GM21825 (cell line): ENCODE results near the gene OTOG.

Experiments used
- ATAC-seq: cut with Tn5 transposase; IDR thresholded peaks from one replicate; pipeline ENCODE4 v1.9.1; 2021; ENCODE audit warnings: mild to moderate bottlenecking, moderate library complexity; ENCODE audit not compliant: unreplicated experiment

Gene OTOG

DNA sequence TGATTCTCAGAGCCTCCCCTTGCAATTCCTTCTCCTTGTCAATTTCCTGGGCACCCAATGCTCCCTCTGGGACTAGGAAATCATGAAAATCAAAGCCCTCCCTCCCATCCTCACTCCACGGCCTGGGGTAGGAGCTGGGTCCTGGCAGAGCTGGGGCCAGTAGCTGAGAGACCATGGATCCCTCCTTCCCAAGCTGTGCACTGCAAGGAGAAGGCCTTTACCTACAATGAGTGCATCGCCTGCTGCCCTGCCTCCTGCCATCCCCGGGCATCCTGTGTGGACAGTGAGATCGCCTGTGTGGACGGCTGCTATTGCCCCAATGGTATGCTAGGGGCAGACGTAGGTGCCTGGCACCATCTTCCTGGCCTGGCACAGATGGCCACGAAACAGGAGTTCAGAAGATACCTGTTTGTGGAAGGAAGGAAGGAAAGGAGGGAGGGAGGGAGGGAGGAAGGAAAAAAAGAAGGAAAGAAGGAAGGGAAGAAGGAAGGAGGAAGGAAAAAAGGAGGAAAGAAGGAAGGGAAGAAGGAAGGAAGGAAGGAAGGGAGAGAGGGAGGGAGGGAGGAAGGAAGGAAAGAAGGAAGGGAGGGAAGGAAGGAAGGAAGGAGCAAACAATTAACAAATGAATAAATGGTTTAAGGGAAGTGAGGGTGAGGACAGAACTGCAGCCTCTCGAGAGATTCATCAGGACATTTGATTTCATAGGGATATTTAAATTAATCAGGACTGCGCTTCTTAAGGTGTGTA lies 12.5 kb downstream of the OTOG start:
- ATAC-seq, result no peak

DNA sequence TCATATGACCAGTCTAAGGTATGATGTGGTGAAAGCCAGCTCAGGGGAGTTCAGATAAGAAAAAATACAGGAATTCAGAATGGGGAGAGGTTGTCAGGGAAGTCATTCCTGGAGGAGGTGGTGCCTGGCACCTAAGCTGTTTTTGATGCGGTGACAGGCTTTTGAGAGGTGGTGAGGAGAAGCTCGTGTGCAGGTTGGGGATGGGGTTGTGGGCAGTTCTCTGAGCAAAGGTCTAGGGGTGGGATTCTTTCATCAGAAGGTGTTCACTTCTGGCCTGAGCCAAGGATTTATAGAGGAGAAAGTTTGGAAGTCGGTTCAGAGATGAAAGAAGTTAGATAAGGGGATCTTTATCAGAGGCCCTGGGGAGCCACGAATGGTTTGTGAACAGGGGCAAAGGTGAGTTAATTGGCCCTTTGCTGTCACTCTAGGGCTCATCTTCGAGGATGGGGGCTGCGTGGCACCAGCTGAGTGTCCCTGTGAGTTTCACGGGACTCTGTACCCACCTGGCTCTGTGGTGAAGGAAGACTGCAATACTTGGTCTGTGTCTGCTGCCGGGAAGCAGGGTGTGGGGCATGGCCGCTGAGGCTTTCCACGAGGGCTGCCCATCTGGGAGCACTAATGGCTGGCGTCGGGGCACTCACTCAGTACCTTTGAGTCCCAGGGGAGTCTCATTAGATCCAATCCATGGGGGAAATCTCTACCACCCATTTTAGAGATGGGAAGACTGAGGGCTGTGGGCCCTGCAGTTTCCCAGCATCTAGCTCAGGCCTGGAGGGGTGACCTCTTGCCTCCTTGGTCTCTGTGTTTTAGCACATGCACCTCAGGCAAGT lies 13.4 kb downstream of the OTOG start:
- no peak for ATAC-seq

DNA sequence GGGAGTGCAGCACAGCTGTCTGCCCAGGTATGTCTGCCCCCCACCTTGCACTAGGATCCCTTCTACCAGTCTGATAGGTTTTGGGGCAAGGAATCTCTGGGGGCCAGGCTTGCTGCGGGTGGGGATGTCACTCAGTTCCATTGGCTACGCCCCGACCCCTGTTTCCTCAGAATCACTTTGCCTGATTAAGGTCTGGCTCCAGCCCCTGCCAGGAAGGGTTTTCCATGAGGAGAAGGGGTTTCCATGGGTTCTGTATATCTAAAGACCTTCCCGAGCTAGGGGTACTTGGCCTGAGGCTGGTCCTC lies 14.0 kb downstream of the OTOG start:
- ATAC-seq, result no peak

DNA sequence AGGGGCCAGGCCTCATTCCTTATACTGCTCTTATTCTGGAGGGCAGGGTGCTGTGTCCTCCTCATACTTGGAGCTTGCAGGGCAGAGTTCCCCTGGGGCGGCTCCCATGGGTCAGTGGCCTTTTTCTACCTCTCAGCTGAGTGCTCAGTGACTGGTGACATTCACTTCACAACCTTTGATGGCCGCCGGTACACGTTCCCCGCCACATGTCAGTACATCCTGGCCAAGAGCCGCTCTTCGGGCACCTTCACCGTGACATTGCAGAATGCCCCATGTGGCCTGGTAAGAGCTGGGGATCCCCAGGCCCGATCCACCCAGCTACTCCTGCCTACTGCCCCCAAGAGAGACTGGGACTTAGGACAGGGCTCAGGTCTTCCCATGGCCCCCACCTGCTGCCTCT lies 14.5 kb downstream of the OTOG start:
- ATAC-seq, result no peak

DNA sequence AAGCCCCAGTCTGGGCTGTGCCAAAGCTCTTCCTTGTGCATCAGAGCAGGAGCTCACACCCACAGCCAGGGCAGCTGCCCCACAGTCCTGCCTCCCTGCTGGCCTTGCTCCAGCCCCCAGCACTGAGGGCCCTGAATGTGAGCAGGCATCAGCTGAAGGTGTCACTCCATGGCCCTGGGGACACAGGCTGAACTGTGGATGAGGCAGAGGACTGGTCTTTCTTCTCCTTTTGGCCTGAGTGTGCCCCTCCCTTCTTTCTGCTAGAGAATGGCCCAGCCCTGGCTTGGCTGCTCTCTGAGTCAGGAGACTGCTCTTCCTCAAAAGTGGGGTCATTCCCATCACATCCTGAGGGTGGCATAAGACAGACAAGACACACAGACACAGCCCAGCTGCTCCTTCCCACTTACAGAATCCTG lies 16.2 kb downstream of the OTOG start:
- ATAC-seq, result no peak

DNA sequence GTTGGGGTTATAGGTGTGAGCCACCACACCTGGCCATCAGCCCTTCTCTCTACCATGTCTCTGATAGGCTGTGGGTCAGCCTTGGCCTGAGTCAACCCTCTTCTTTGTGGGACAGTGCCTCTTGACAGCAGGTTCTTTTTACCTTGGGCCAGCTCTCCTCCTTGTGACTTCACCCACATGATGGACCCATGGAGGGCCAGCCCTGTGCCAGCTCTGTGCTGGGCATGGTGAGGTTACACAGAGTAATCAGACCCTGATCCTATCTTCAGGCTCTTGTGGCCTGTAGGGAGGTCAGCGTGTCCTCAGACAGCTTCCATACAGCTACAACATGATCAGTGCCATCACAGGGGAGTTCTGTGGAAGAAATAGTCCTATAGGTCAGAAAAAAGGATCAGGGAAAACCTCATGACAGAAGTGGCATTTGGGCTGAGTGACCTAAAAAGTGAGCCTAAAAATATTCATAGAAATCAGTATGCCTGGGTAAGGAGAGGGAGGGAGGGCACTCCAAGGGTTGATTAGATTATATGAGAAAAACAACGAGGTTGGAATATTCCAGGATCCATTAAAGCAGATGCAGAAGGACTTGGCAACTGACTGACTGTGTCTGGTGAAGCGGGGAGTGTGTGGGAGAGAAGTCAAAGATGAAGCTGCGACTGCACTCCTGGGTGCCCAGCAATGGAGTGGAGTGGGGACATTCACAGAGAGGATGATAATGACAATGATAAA lies 17.1 kb downstream of the OTOG start:
- ATAC-seq, result no peak

DNA sequence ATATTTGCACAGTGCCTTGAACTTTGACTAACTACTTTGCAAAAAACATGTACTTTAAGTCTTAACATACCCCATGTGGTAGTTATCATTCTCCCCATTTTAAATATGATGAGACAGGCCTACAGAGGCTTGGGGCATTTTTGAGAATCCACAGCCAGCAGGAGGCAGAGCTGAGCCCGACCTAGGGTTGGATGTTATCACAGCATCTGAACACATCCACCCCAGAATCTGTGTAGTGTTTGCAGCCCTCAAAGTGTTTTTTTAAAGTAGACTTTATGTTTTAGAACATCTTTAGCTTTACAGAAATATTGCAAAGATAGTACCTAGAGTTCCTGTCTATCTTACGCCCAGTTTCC lies 17.6 kb downstream of the OTOG start:
- ATAC-seq, result no peak

DNA sequence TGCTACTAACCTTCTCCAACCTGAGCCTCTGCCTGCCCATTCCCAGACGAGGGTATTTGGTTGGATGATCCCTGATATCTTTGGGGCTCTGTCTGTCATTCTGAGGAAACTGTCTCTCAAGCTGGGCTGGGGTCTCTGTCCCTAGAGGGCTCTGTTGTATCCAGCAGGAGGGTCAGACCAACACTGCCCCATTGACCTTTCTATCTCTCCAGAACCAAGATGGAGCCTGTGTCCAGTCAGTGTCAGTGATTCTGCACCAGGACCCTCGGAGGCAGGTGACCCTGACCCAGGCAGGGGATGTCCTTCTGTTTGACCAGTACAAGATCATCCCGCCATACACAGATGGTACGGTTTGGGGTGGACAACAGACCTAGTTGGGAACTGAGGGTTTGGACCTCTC lies 21.9 kb downstream of the OTOG start:
- no peak for ATAC-seq

DNA sequence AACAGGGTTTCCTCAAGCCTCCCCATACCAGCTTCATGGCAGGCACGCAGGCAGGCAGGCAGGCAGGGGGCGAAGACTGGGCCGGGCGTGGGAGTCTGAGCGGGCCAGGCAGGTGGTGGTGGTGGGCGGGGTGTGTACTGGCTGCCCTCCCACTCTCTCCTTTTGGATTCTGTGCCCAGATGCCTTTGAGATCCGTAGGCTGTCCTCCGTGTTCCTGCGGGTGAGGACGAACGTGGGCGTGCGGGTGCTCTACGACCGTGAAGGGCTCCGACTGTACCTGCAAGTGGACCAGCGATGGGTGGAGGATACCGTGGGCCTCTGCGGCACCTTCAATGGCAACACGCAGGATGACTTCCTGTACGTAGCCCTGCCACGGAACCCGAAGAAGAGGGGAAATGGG lies 23.0 kb downstream of the OTOG start:
- no peak for ATAC-seq

DNA sequence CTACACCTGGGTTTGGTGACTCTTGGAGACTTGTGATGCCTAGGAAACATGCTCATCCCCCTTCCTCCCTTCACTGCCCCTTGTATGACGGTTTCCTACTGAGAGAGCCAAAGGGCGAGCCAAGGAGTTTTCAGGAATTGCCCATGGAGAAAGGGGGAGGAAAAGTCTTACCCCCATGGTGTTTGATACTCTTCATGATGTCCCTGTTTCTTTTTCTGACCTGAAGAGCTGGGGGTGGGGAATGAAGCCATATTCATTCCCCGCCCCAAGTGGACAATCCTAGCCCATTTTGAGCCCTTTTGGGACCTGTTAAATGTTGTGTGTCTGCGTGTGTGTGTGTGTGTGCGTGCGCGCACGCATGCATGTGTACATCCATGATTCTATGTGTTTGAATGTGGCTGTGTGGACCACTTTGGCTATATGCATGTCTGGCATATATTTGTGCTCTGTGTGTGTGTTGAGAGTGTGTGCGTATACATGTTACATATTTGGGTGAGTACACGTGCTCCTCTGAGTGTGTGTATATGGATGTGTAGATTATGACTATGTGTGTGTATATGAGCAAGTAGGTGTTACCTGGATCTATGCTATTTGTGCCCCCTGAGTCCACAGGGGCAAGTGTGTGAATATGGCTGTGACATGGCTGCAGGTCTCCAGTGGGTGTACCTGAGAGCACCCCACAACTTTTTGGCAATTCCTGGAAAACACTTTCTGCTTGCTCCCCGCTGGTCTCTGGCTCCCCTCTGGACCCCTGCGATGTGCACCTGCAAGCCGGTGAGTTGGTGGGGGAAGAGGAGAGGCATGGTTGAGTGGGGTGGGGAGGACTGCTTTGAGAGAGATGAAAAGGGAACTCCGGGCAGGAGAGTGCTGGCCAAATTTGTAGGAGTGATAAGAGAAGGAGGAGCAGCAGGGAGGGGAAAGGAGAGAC lies 24.6 kb downstream of the OTOG start:
- ATAC-seq, result no peak

DNA sequence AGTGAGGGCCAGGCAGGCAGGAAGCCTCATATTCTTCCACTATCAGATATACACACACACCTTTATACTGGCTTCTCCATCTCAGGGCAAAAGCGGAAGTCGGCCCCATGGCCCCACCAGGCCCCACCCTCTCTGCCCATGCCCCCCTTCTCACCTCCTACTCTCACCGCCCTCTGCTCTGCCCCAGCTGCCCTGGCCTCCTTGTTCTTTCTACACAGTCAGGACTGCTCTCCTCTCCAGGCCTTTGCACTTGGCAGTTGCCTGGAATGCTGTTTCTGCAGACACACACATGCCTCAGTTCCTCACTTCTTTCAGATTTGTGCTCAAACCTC lies 25.3 kb downstream of the OTOG start:
- no peak for ATAC-seq

DNA sequence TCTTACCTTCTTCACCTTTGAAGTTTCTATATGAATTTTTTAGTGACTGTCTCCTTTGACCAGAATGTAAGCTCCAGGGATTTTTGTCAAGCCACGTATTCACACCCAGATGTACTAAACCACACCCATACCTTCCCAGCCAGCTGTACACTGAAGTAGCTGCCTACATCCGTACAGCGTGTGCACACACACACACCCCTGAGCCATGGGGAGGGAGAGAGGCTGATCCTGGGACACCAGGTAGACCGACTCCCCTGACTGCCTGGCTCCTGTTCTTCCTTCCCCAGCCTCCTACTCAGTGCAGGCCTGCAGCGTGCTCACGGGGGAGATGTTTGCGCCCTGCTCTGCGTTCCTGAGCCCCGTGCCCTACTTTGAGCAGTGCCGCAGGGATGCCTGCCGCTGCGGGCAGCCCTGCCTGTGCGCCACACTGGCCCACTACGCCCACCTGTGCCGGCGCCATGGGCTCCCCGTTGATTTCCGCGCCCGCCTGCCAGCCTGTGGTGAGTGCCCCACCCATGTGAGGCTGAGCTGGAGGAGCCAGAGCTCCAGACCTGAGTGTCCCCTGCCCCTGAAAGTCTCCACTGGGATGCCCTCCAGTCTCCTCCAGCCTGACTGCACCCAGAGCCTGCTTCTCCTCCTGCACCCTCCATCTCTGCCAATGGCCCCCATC lies 25.9 kb downstream of the OTOG start:
- no peak for ATAC-seq

DNA sequence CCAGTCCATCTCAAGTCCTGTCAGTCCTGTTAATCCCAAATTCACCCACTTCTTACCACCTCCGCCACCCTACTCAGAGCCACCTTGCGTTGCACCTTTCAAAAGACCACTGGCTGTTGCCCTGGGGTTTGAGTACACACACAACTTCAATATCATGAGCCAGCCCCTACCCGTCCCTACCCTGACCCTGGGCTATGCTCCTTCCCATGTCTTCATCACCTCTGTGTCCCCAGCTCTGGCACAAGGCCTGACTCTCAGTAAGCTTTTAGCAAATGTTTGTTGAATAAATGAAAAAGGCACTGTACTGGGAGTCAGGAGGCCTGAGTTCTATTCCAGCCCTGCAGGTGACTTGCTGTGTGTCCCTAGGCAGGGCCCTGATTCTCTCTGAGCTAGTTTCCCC lies 26.5 kb downstream of the OTOG start:
- no peak for ATAC-seq

DNA sequence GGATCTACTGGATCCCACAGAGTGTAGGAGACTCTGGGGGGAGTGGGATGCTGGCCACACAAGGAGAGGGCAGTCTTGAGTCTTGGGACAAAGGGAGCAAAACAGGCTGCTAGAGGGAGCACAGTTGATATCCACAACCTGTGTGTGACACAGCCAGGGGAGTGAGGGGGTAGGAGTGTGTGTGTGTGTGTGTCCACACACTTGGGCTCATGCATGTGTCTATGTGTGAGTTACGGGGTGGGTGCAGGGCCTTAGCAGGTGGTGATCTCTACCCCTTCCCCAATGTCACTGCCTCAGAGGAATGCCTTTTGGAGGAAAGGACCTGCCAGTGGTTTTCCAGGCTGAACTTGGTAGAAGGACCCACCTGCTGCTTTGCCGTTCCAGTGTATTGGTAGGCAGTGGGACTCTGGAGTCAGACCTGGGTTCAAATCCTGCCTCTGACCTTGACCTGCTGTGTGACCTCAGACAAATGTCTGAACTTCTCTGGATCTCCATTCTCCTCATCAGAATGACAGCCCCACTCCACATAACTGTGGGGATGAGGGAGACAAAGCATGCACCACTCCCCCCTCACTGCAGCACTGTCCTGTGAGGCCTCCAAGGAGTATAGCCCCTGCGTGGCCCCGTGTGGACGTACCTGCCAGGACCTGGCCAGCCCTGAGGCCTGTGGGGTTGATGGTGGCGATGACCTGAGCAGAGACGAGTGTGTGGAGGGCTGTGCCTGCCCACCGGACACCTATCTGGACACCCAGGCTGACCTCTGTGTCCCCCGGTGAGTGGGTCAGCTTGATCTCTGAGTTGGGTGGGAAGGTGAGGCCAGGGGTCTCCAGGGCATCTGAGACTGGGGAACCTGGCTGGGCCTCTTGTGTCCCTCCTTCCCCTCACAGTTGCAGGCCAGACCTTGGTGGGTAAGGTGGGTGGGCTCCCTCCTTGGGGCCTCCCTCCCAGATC lies 27.4 kb downstream of the OTOG start:
- no peak for ATAC-seq

DNA sequence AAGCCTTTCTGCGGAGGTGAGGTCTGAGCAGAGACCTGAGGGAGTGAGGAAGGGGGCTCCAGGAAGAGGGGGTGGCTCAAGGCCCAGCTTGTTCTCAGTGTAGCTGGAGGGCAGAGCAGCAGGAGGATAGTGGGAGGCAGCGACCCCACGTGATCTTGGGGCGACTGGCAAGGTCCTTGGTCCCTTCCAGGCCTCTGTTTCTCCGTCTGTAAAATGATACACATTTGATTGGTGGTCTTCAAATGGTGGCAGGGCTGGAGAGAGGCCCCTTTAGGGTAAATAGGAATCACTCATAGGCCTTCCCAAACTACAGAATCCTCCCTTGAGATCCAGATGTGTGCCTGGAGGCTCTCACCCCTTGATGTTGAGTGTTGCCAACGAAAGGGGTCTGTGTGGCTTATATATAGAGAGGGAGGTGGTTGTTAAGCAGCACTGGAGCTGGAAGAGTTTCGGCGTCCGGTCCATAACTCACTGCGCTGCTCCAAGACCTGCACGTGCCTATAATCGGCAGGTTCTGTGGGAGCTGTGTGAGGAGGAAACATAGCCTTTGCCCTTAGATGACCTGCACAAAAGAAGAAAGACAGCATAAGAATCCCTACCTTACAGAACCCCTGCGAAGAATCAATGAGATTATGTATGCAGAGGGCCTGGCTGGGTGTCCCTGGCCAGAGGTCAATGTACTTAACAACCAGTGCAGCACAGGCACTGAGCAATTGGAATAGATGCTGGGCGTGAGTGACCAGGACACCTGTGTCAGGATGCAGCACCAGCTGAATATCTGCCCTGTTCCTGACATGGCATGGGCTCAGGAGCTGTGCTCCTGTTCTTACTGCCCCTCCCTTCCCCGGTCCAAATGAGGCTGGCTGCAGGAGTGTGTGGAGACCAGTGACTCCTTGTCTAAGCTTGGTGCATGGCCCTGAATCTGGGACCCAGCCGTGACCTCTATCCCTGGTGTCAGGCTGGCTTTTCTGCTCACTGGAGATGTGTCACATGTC lies 28.7 kb downstream of the OTOG start:
- ATAC-seq, result no peak

DNA sequence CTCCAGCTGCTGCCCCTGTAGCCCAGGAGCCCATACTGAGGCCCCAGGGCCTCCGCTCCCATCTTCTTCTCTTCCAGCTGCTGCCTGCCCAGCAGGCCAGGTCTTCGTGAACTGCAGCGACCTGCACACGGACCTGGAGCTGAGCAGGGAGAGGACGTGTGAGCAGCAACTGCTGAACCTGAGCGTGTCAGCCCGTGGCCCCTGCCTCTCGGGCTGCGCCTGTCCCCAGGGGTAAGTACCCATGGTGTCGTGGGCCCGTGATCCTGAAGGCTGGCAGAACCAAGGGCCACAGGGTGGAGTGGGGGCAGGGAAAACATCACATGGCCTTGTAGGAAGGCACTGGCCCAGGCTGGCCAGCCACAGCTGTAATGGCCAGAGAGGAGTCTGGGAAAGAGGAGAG lies 31.2 kb downstream of the OTOG start:
- ATAC-seq, result no peak

DNA sequence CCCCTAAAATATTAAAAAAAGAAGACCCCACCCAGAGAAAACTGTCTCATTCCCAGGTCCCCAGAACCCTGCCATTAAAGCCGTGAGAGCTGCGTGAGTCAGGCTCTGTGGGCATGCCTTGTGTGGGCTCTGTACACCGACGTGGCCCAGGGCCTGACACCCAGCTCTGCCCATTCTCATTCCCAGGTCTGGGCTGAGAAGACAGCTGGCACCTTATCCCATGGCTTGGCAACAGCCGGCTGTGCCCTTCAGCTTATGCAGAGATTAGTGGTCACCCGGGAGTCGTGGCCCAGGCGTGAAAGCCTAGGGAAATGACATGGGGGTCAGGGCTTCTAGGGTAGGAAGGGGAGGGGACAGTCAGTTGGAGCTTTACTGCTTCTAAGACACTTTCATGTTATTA lies 31.9 kb downstream of the OTOG start:
- no peak for ATAC-seq

DNA sequence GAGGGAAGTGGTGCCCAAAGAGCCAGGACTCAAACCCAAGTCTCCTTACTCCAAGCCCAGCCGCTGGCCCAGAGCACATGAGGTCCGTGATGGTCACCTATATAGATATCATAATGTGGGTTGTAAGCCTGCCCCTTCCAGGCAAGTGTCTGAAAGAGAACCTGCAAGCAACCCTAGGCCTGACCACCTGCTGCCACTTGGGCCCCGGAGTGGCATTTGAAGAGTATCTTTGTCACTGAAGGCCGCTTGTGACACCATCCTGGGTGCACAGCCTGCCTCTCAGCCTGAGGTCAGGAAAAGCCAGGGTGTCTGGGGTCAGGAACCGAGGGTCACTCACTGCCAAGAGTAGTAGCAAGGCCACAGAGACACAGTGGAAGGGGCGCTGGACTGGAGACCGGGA lies 32.4 kb downstream of the OTOG start:
- ATAC-seq, result no peak
